H1 (cell line): ENCODE measurements around the gene CERT1. TPM values are rescaled to one million over a fixed set of nuclear protein-coding genes. Genes with fewer than 3 reads are reported as not detected.

Experiments
- BACH1 ChIP-seq: IDR thresholded peaks from 2 replicates; pipeline ENCODE4 v1.6.1; 2012; ENCODE audit warnings: low read length, improper control_type of control experiment
- CTBP2 ChIP-seq: IDR thresholded peaks from 2 replicates; pipeline ENCODE4 v1.7.0; 2011; ENCODE audit warnings: borderline replicate concordance, mild to moderate bottlenecking, moderate library complexity, mixed read lengths, low read length; ENCODE audit not compliant: insufficient read depth, insufficient read length
- POLR2AphosphoS5 ChIP-seq: IDR thresholded peaks from 2 replicates; pipeline ENCODE4 v1.6.1; 2011; ENCODE audit warnings: low read depth, low read length
- polyA plus RNA-seq, 7 experiments: library from polyadenylated mRNA; depleted of rRNA in 3 of 7; stranded (reverse) in 5 of 7; unstranded in 2 of 7; fragments of >200 nt in 5 of 7; fragments of 200-250 nt in 2 of 7; gene quantifications; 1 replicate in 5 of 7; 2 replicates in 1 of 7; 4 replicates in 1 of 7; pipeline versions ENCODE4 v1.2.1 to v1.2.3, GENCODE V29; 2011 to 2013; ENCODE audit warnings: missing spikeins in 2 of 7, mixed read lengths in 2 of 7
- total RNA-seq: library from RNA; stranded (reverse); fragmentation: NEBNext Ultra II Directional; extraction: Animal tissue kit (Norgen Biotek cat#: 25700); gene quantifications from 2 replicates; pipeline ENCODE4 v1.2.1, GENCODE V29; 2021
- TF ChIP-seq, protein P1 (sequence below): IDR thresholded peaks from 2 replicates; pipeline ENCODE4 v1.6.1; 2012; ENCODE audit warnings: inconsistent platforms

CERT1 gene
- total and polyA plus RNA-seq, 2 of the 8 experiments (the other 6 are each of a cell fraction or from before 2014, with no cell fraction given) = 7.8 to 55.3 TPM

GRCh38 chr5:75521195-75521594 is 9.8 kb upstream of the CERT1 start (continued):
- no peak for TF ChIP-seq BACH1
- TF ChIP-seq POLR2AphosphoS5 = no peak
- TF ChIP-seq, protein P1, sequence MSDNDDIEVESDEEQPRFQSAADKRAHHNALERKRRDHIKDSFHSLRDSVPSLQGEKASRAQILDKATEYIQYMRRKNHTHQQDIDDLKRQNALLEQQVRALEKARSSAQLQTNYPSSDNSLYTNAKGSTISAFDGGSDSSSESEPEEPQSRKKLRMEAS = no peak
- no peak for TF ChIP-seq CTBP2
